HEK293 (cell line): ENCODE measurements around the gene ABHD17A.

Source experiments
- CTCF ChIP-seq: fragments of 450-650 bp; formaldehyde crosslinking; IDR thresholded peaks from 2 replicates; pipeline ENCODE4 v1.5.1; 2016; ENCODE audit warnings: missing biosample characterization, missing genetic modification characterization
- GFI1B ChIP-seq: fragments of 450-650 bp; formaldehyde crosslinking; IDR thresholded peaks from 2 replicates; pipeline ENCODE4 v1.5.1; 2016; ENCODE audit warnings: missing biosample characterization, missing genetic modification characterization
- KLF7 ChIP-seq: fragments of 450-650 bp; formaldehyde crosslinking; IDR thresholded peaks from 2 replicates; pipeline ENCODE4 v1.5.1; 2016; ENCODE audit warnings: missing biosample characterization, missing genetic modification characterization, borderline replicate concordance
- OSR2 ChIP-seq: fragments of 450-650 bp; formaldehyde crosslinking; IDR thresholded peaks from 2 replicates; pipeline ENCODE4 v1.5.1; 2016; ENCODE audit warnings: missing biosample characterization, missing genetic modification characterization
- SALL2 ChIP-seq: fragments of 450-650 bp; formaldehyde crosslinking; IDR thresholded peaks from 2 replicates; pipeline ENCODE4 v1.5.0; 2017; ENCODE audit warnings: missing biosample characterization, mild to moderate bottlenecking, missing genetic modification characterization, borderline replicate concordance
- SCRT1 ChIP-seq: fragments of 450-650 bp; formaldehyde crosslinking; IDR thresholded peaks from 2 replicates; pipeline ENCODE4 v1.5.1; 2016; ENCODE audit warnings: missing biosample characterization, missing genetic modification characterization, borderline replicate concordance
- SCRT2 ChIP-seq: fragments of 450-650 bp; formaldehyde crosslinking; IDR thresholded peaks from 2 replicates; pipeline ENCODE4 v1.5.1; 2016; ENCODE audit warnings: missing biosample characterization, missing genetic modification characterization
- SP3 ChIP-seq: fragments of 450-650 bp; formaldehyde crosslinking; IDR thresholded peaks from 2 replicates; pipeline ENCODE4 v1.5.1; 2016; ENCODE audit warnings: missing biosample characterization, missing genetic modification characterization
- ZBTB17 ChIP-seq: fragments of 450-650 bp; formaldehyde crosslinking; IDR thresholded peaks from 2 replicates; pipeline ENCODE4 v1.5.1; 2016; ENCODE audit warnings: missing biosample characterization, missing genetic modification characterization
- ZBTB44 ChIP-seq: fragments of 450-650 bp; IDR thresholded peaks from 2 replicates; pipeline ENCODE4 v1.5.1; 2018; ENCODE audit warnings: missing biosample characterization, mild to moderate bottlenecking, missing genetic modification characterization
- ZEB2 ChIP-seq: fragments of 450-650 bp; formaldehyde crosslinking; IDR thresholded peaks from 2 replicates; pipeline ENCODE4 v1.5.1; 2016; ENCODE audit warnings: missing biosample characterization, missing genetic modification characterization
- ZFP41 ChIP-seq: fragments of 450-650 bp; formaldehyde crosslinking; IDR thresholded peaks from 2 replicates; pipeline ENCODE4 v1.5.1; 2016; ENCODE audit warnings: missing biosample characterization, missing genetic modification characterization, borderline replicate concordance
- ZNF121 ChIP-seq: fragments of 450-650 bp; formaldehyde crosslinking; IDR thresholded peaks from 2 replicates; pipeline ENCODE4 v1.5.1; 2016; ENCODE audit warnings: missing biosample characterization, missing genetic modification characterization
- ZNF132 ChIP-seq: fragments of 450-650 bp; formaldehyde crosslinking; IDR thresholded peaks from 2 replicates; pipeline ENCODE4 v1.5.1; 2017; ENCODE audit warnings: missing biosample characterization, missing genetic modification characterization, borderline replicate concordance
- ZNF202 ChIP-seq: fragments of 450-650 bp; formaldehyde crosslinking; IDR thresholded peaks from 2 replicates; pipeline ENCODE4 v1.5.1; 2016; ENCODE audit warnings: missing biosample characterization, missing genetic modification characterization, borderline replicate concordance
- ZNF311 ChIP-seq: fragments of 450-650 bp; formaldehyde crosslinking; IDR thresholded peaks from 2 replicates; pipeline ENCODE4 v1.5.1; 2017; ENCODE audit warnings: missing biosample characterization, missing genetic modification characterization, borderline replicate concordance
- ZNF37A ChIP-seq: fragments of 450-650 bp; IDR thresholded peaks from 2 replicates; pipeline ENCODE4 v1.5.1; 2018; ENCODE audit warnings: missing biosample characterization, missing genetic modification characterization
- ZNF48 ChIP-seq: fragments of 450-650 bp; formaldehyde crosslinking; IDR thresholded peaks from 2 replicates; pipeline ENCODE4 v1.5.1; 2016; ENCODE audit warnings: missing biosample characterization, missing genetic modification characterization
- ZNF510 ChIP-seq: fragments of 450-650 bp; formaldehyde crosslinking; IDR thresholded peaks from 2 replicates; pipeline ENCODE4 v1.5.1; 2018; ENCODE audit warnings: mild to moderate bottlenecking, missing genetic modification characterization, missing biosample characterization; ENCODE audit not compliant: insufficient replicate concordance
- ZNF521 ChIP-seq: fragments of 450-650 bp; formaldehyde crosslinking; IDR thresholded peaks from 2 replicates; pipeline ENCODE4 v1.5.1; 2017; ENCODE audit warnings: missing biosample characterization, mild to moderate bottlenecking, missing genetic modification characterization
- ZNF530 ChIP-seq: fragments of 450-650 bp; formaldehyde crosslinking; IDR thresholded peaks from 2 replicates; pipeline ENCODE4 v1.5.1; 2016; ENCODE audit warnings: low read depth, missing biosample characterization, missing genetic modification characterization
- ZNF548 ChIP-seq: fragments of 450-650 bp; formaldehyde crosslinking; IDR thresholded peaks from 2 replicates; pipeline ENCODE4 v1.5.1; 2016; ENCODE audit warnings: missing biosample characterization, missing genetic modification characterization
- ZNF549 ChIP-seq: fragments of 450-650 bp; IDR thresholded peaks from 2 replicates; pipeline ENCODE4 v1.5.1; 2018; ENCODE audit warnings: missing biosample characterization, missing genetic modification characterization, mild to moderate bottlenecking, inconsistent platforms, moderate library complexity
- ZNF558 ChIP-seq: fragments of 450-650 bp; formaldehyde crosslinking; IDR thresholded peaks from 2 replicates; pipeline ENCODE4 v1.5.1; 2016; ENCODE audit warnings: missing biosample characterization, missing genetic modification characterization
- ZNF560 ChIP-seq: fragments of 450-650 bp; formaldehyde crosslinking; IDR thresholded peaks from 2 replicates; pipeline ENCODE4 v1.5.1; 2017; ENCODE audit warnings: missing biosample characterization, missing genetic modification characterization, borderline replicate concordance
- ZNF580 ChIP-seq: fragments of 450-650 bp; formaldehyde crosslinking; IDR thresholded peaks from 2 replicates; pipeline ENCODE4 v1.5.1; 2016; ENCODE audit warnings: missing biosample characterization, missing genetic modification characterization
- ZNF629 ChIP-seq: fragments of 450-650 bp; formaldehyde crosslinking; IDR thresholded peaks from 2 replicates; pipeline ENCODE4 v1.5.1; 2017; ENCODE audit warnings: missing biosample characterization, missing genetic modification characterization
- ZNF670 ChIP-seq: fragments of 450-650 bp; formaldehyde crosslinking; IDR thresholded peaks from 2 replicates; pipeline ENCODE4 v1.5.1; 2016; ENCODE audit warnings: missing biosample characterization, missing genetic modification characterization, low read depth
- ZNF701 ChIP-seq: fragments of 450-650 bp; formaldehyde crosslinking; IDR thresholded peaks from 2 replicates; pipeline ENCODE4 v1.5.1; 2016; ENCODE audit warnings: missing biosample characterization, missing genetic modification characterization
- ZNF707 ChIP-seq: fragments of 450-650 bp; formaldehyde crosslinking; IDR thresholded peaks from 2 replicates; pipeline ENCODE4 v1.5.1; 2016; ENCODE audit warnings: missing biosample characterization, missing genetic modification characterization
- ZNF768 ChIP-seq: fragments of 450-650 bp; formaldehyde crosslinking; IDR thresholded peaks from 2 replicates; pipeline ENCODE4 v1.5.1; 2018; ENCODE audit warnings: missing biosample characterization, mild to moderate bottlenecking, missing genetic modification characterization
- ZNF791 ChIP-seq: fragments of 450-650 bp; formaldehyde crosslinking; IDR thresholded peaks from 2 replicates; pipeline ENCODE4 v1.5.1; 2016; ENCODE audit warnings: missing biosample characterization, missing genetic modification characterization
- ZNF792 ChIP-seq: fragments of 450-650 bp; formaldehyde crosslinking; IDR thresholded peaks from 2 replicates; pipeline ENCODE4 v1.5.1; 2016; ENCODE audit warnings: missing biosample characterization, missing genetic modification characterization
- TF ChIP-seq, protein P1 (sequence below): fragments of 450-650 bp; formaldehyde crosslinking; IDR thresholded peaks from 2 replicates; pipeline ENCODE4 v1.5.1; 2016; ENCODE audit warnings: missing biosample characterization, missing genetic modification characterization
- TF ChIP-seq, protein P2 (sequence below): fragments of 450-650 bp; formaldehyde crosslinking; IDR thresholded peaks from 2 replicates; pipeline ENCODE4; 2016; ENCODE audit warnings: missing biosample characterization, missing genetic modification characterization

The ABHD17A gene

GRCh38 chr19:1860042-1860775 is 25.1 kb downstream of the ABHD17A start (continued):
- TF ChIP-seq ZNF701 (tag by site-specific recombination) (no peak), CTCF (no peak), ZNF530 (tag by site-specific recombination) (no peak), ZNF37A (tag by site-specific recombination) (no peak), ZNF510 (tag by site-specific recombination) (no peak), SALL2 (tag by site-specific recombination) (no peak), OSR2 (tag by site-specific recombination) (no peak), GFI1B (tag by site-specific recombination) (no peak), ZNF707 (tag by site-specific recombination) (no peak), SCRT2 (no peak), ZNF121 (tag by site-specific recombination) (no peak), ZNF548 (tag by site-specific recombination) (no peak), ZNF580 (tag by site-specific recombination) (no peak), ZNF202 (tag by site-specific recombination) (no peak), SP3 (tag by site-specific recombination) (no peak), ZNF560 (tag by site-specific recombination) (no peak), ZNF549 (tag by site-specific recombination) (no peak), ZNF670 (tag by site-specific recombination) (no peak), ZNF521 (tag by site-specific recombination) (no peak), ZNF629 (tag by site-specific recombination) (no peak), ZNF791 (no peak), ZEB2 (tag by site-specific recombination) (no peak), ZFP41 (no peak), SCRT1 (tag by site-specific recombination) (no peak), ZNF558 (no peak), ZNF792 (tag by site-specific recombination) (no peak), ZBTB44 (no peak), ZNF311 (tag by site-specific recombination) (no peak), ZNF768 (tag by site-specific recombination) (no peak), ZNF132 (tag by site-specific recombination) (no peak), KLF7 (tag by site-specific recombination) (no peak), ZNF48 (tag by site-specific recombination) (no peak), ZBTB17 (tag by site-specific recombination) (peak; percentile 51; the same call in 1 of the 2 replicates)
- TF ChIP-seq, protein P1, sequence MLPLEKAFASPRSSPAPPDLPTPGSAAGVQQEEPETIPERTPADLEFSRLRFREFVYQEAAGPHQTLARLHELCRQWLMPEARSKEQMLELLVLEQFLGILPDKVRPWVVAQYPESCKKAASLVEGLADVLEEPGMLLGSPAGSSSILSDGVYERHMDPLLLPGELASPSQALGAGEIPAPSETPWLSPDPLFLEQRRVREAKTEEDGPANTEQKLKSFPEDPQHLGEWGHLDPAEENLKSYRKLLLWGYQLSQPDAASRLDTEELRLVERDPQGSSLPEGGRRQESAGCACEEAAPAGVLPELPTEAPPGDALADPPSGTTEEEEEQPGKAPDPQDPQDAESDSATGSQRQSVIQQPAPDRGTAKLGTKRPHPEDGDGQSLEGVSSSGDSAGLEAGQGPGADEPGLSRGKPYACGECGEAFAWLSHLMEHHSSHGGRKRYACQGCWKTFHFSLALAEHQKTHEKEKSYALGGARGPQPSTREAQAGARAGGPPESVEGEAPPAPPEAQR (tag by site-specific recombination), result no peak
- TF ChIP-seq, protein P2, sequence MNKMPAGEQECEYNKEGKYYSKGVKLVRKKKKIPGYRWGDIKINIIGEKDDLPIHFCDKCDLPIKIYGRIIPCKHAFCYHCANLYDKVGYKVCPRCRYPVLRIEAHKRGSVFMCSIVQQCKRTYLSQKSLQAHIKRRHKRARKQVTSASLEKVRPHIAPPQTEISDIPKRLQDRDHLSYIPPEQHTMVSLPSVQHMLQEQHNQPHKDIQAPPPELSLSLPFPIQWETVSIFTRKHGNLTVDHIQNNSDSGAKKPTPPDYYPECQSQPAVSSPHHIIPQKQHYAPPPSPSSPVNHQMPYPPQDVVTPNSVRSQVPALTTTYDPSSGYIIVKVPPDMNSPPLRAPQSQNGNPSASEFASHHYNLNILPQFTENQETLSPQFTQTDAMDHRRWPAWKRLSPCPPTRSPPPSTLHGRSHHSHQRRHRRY (tag by site-specific recombination), result no peak
